GM18861 (cell line): Measurements from ENCODE around the gene CRELD2.

Experiments
- ATAC-seq: cut with Tn5 transposase; IDR thresholded peaks from one replicate; pipeline ENCODE4 v1.9.1; 2021; ENCODE audit not compliant: unreplicated experiment

CRELD2 gene

GRCh38 chr22:49917974-49918910 is at the start of gene CRELD2, which contains the start of gene ALG12:
CRELD2 (plus strand) TSS chr22:49918634; CDS start chr22:49918770, 136 bp downstream.
ALG12 (minus strand) TSS chr22:49918438; CDS start chr22:49913765, 4,673 bp downstream.
- ATAC-seq = peak; percentile 70

- no peak for ATAC-seq
These were observed 49.2 kb upstream of the CRELD2 start for GRCh38 chr22:49869086-49869830.

- ATAC-seq = no peak
These were observed 48.4 kb upstream of the CRELD2 start for GRCh38 chr22:49869845-49870712.

GRCh38 chr22:49871482-49871881 is 47.0 kb upstream of the CRELD2 start:
- ATAC-seq = no peak

- no peak for ATAC-seq
These were observed 46.1 kb upstream of the CRELD2 start for GRCh38 chr22:49872347-49872746.

- no peak for ATAC-seq
These were observed 45.0 kb upstream of the CRELD2 start for GRCh38 chr22:49873228-49873940.

GRCh38 chr22:49877642-49878041 is 40.8 kb upstream of the CRELD2 start:
- ATAC-seq = no peak

GRCh38 chr22:49878206-49878605 is 40.2 kb upstream of the CRELD2 start:
- ATAC-seq = no peak

- ATAC-seq = no peak
These were observed 38.6 kb upstream of the CRELD2 start for GRCh38 chr22:49879871-49880270.

- ATAC-seq = no peak
These were observed 38.2 kb upstream of the CRELD2 start for GRCh38 chr22:49880281-49880680.

GRCh38 chr22:49881856-49882255 is 36.6 kb upstream of the CRELD2 start:
- ATAC-seq = no peak

GRCh38 chr22:49882519-49883293 is 35.7 kb upstream of the CRELD2 start:
- no peak for ATAC-seq

- no peak for ATAC-seq
These were observed 35.2 kb upstream of the CRELD2 start for GRCh38 chr22:49883294-49883640.

GRCh38 chr22:49884075-49884474 is 34.4 kb upstream of the CRELD2 start:
- ATAC-seq = no peak

- ATAC-seq = no peak
These were observed 33.8 kb upstream of the CRELD2 start for GRCh38 chr22:49884503-49885260.

GRCh38 chr22:49885281-49885680 is 33.2 kb upstream of the CRELD2 start:
- ATAC-seq = no peak

GRCh38 chr22:49885881-49886280 is 32.6 kb upstream of the CRELD2 start:
- ATAC-seq = no peak

- no peak for ATAC-seq
These were observed 31.9 kb upstream of the CRELD2 start for GRCh38 chr22:49886346-49887063.
